H1 (cell line): ENCODE measurements around the gene CLN6. TPM values are rescaled to one million over a fixed set of nuclear protein-coding genes. Genes with fewer than 3 reads are reported as not detected.

ENCODE experiments used
- CTCF ChIA-PET: fragments of 300-600 bp; sonication (Branson Sonifier 250); formaldehyde crosslinking; loops from one replicate; lab custom pipeline; 2021; ENCODE audit not compliant: partially characterized antibody; lab: Charles Lee
- POLR2A ChIA-PET: fragments of 300-600 bp; sonication (Branson Sonifier 250); formaldehyde crosslinking; loops from one replicate; lab custom pipeline; 2021; ENCODE audit warnings: inconsistent platforms; ENCODE audit not compliant: partially characterized antibody; lab: Charles Lee
- DNase-seq, 2 experiments: peaks; one replicate each; pipeline versions ENCODE4 v3.0.0 to v3.0.0-alpha.2; 2010 to 2022; ENCODE audit warnings: low spot score in 2 of 2, low read depth in 1 of 2, mixed read lengths in 1 of 2
- FAIRE-seq: peaks from 2 replicates; lab custom pipeline; 2011; peaks lifted over from hg19 to GRCh38; lab: Jason Lieb, UNC
- H2AFZ ChIP-seq: 2 replicates; pipeline ENCODE4 v1.8.1; 2012; ENCODE audit warnings: low read length, inconsistent platforms
- H2AK5ac ChIP-seq: 2 replicates; pipeline ENCODE4 v1.6.1; 2013; ENCODE audit warnings: low read depth, low read length
- H2BK120ac ChIP-seq: replicated peaks from 2 replicates; pipeline ENCODE3; 2013; ENCODE audit warnings: low read depth, low read length, inconsistent platforms
- H2BK12ac ChIP-seq: 2 replicates; pipeline ENCODE4 v1.6.1; 2013; ENCODE audit warnings: low read depth, low read length
- H2BK15ac ChIP-seq: 2 replicates; pipeline ENCODE4 v1.6.1; 2013; ENCODE audit warnings: low read length
- H2BK20ac ChIP-seq: 2 replicates; pipeline ENCODE4 v1.6.1; 2013; ENCODE audit warnings: low read length
- H2BK5ac ChIP-seq: 2 replicates; pipeline ENCODE4 v1.6.1; 2013; ENCODE audit warnings: low read depth, low read length
- H3K14ac ChIP-seq: 2 replicates; pipeline ENCODE4 v1.6.1; 2013; ENCODE audit warnings: inconsistent platforms; ENCODE audit not compliant: insufficient read length
- H3K18ac ChIP-seq: 2 replicates; pipeline ENCODE4 v1.6.1; 2013; ENCODE audit warnings: low read length; ENCODE audit errors: extremely low read depth
- H3K23ac ChIP-seq: 2 replicates; pipeline ENCODE4 v1.6.1; 2013; ENCODE audit warnings: inconsistent platforms; ENCODE audit not compliant: insufficient read length
- H3K23me2 ChIP-seq: 2 replicates; pipeline ENCODE4 v1.6.1; 2013; ENCODE audit warnings: low read depth, low read length
- H3K27ac ChIP-seq: 2 replicates; pipeline ENCODE4 v1.6.1; 2011; ENCODE audit warnings: low read depth, low read length, inconsistent platforms
- H3K27me3 ChIP-seq, 4 experiments: replicated peaks in 1 of 4; 1 replicate in 1 of 4; 2 replicates in 3 of 4; pipeline versions ENCODE4 v1.6.1 to v1.8.1; 2011 to 2013; ENCODE audit warnings: low read length in 3 of 4, mild to moderate bottlenecking in 3 of 4, inconsistent platforms in 2 of 4, mixed read lengths in 2 of 4, moderate library complexity in 1 of 4; ENCODE audit not compliant: control insufficient read depth in 3 of 4, insufficient read depth in 3 of 4; ENCODE audit errors: extremely low read depth in 1 of 4
- H3K36me3 ChIP-seq, 4 experiments: 2 replicates each; pipeline versions ENCODE4 v1.6.1 to v1.8.1; 2011 to 2013; ENCODE audit warnings: mild to moderate bottlenecking in 4 of 4, low read length in 3 of 4, moderate library complexity in 2 of 4, control low read depth in 1 of 4, inconsistent platforms in 1 of 4; ENCODE audit not compliant: insufficient read depth in 4 of 4, control insufficient read depth in 2 of 4
- H3K4ac ChIP-seq: replicated peaks from 2 replicates; pipeline ENCODE3; 2013; ENCODE audit warnings: low read length, low read depth, mixed read lengths, inconsistent platforms; ENCODE audit not compliant: insufficient read length
- H3K4me1 ChIP-seq, 4 experiments: replicated peaks in 1 of 4; 1 replicate in 1 of 4; 2 replicates in 3 of 4; pipeline versions ENCODE4 v1.6.1 to v1.8.1; 2011 to 2013; ENCODE audit warnings: low read length in 3 of 4, inconsistent platforms in 2 of 4, mixed read lengths in 1 of 4; ENCODE audit not compliant: insufficient read depth in 4 of 4, control insufficient read depth in 3 of 4
- H3K4me2 ChIP-seq, 2 experiments: 2 replicates each; pipeline versions ENCODE4 v1.6.1 to v1.8.1; 2011 to 2013; ENCODE audit warnings: low read depth in 2 of 2, low read length in 2 of 2, control low read depth in 1 of 2, inconsistent platforms in 1 of 2, mild to moderate bottlenecking in 1 of 2; ENCODE audit not compliant: insufficient read depth in 1 of 2
- H3K4me3 ChIP-seq, 4 experiments: fragments of 200-600, 300-600 bp in 1 of 4; sonication (generic), shearing (Covaris generic), sonication (Bioruptor Twin) in 1 of 4; 2 replicates each; pipeline versions ENCODE4 v1.5.1 to v1.8.1; 2011 to 2016; ENCODE audit warnings: low read length in 4 of 4, low read depth in 3 of 4, control low read depth in 2 of 4, inconsistent platforms in 2 of 4, mild to moderate bottlenecking in 2 of 4, mixed read lengths in 1 of 4, moderate library complexity in 1 of 4; ENCODE audit not compliant: insufficient read depth in 2 of 4; ENCODE audit errors: extremely low read depth in 1 of 4
- H3K56ac ChIP-seq: replicated peaks from 2 replicates; pipeline ENCODE3; 2013; ENCODE audit warnings: low read depth, mild to moderate bottlenecking, mixed read lengths, low read length, inconsistent platforms; ENCODE audit not compliant: insufficient read length
- H3K79me1 ChIP-seq: 2 replicates; pipeline ENCODE4 v1.6.1; 2013; ENCODE audit warnings: low read depth, low read length, control low read depth
- H3K79me2 ChIP-seq, 2 experiments: 2 replicates each; pipeline versions ENCODE4 v1.6.1 to v1.8.1; 2012 to 2013; ENCODE audit warnings: low read length in 2 of 2, mild to moderate bottlenecking in 2 of 2, inconsistent platforms in 1 of 2; ENCODE audit not compliant: insufficient read depth in 2 of 2, control insufficient read depth in 1 of 2
- H3K9ac ChIP-seq, 4 experiments: replicated peaks in 1 of 4; 1 replicate in 1 of 4; 2 replicates in 3 of 4; pipeline versions ENCODE4 v1.6.1 to v1.8.1; 2011 to 2013; ENCODE audit warnings: low read depth in 3 of 4, low read length in 3 of 4, control low read depth in 2 of 4, mild to moderate bottlenecking in 2 of 4, moderate library complexity in 2 of 4, inconsistent platforms in 1 of 4; ENCODE audit errors: extremely low read depth in 1 of 4
- H3K9me3 ChIP-seq, 2 experiments: 2 replicates each; pipeline versions ENCODE4 v1.6.1 to v1.8.1; 2012 to 2013; ENCODE audit warnings: mild to moderate bottlenecking in 2 of 2, moderate library complexity in 2 of 2, control low read depth in 1 of 2, inconsistent platforms in 1 of 2, low read depth in 1 of 2, low read length in 1 of 2, mixed read lengths in 1 of 2; ENCODE audit not compliant: insufficient read depth in 2 of 2
- H4K20me1 ChIP-seq, 2 experiments: replicated peaks in 1 of 2; 2 replicates each; pipeline versions ENCODE3 to v1.8.1; 2011 to 2013; ENCODE audit warnings: inconsistent platforms in 2 of 2, low read length in 2 of 2, mild to moderate bottlenecking in 1 of 2; ENCODE audit not compliant: insufficient read depth in 2 of 2, control insufficient read depth in 1 of 2
- H4K5ac ChIP-seq: 2 replicates; pipeline ENCODE4 v1.6.1; 2013; ENCODE audit warnings: low read length, low read depth, mixed read lengths, inconsistent platforms; ENCODE audit not compliant: insufficient read length
- H4K8ac ChIP-seq: 2 replicates; pipeline ENCODE4 v1.8.0; 2013; ENCODE audit warnings: mild to moderate bottlenecking, moderate library complexity, low read length, inconsistent platforms; ENCODE audit not compliant: insufficient read depth; ENCODE audit errors: extremely low read depth
- H4K91ac ChIP-seq: replicated peaks from 2 replicates; pipeline ENCODE3; 2013; ENCODE audit warnings: low read length, mixed read lengths, inconsistent platforms; ENCODE audit not compliant: insufficient read length
- BACH1 ChIP-seq: IDR thresholded peaks from 2 replicates; pipeline ENCODE4 v1.6.1; 2012; ENCODE audit warnings: low read length, improper control_type of control experiment
- BCL11A ChIP-seq, 2 experiments: IDR thresholded peaks; one replicate each; pipeline ENCODE4 v1.6.1; 2011; ENCODE audit warnings: low read depth in 2 of 2, low read length in 2 of 2, mild to moderate bottlenecking in 2 of 2
- HDAC2 ChIP-seq, 2 experiments: fragments of 300-600 bp in 1 of 2; sonication (generic) in 1 of 2; IDR thresholded peaks; 2 replicates each; pipeline ENCODE4 v1.6.1; 2011 to 2012; ENCODE audit warnings: low read depth in 2 of 2, low read length in 2 of 2, mild to moderate bottlenecking in 2 of 2, moderate library complexity in 2 of 2, borderline replicate concordance in 1 of 2, inconsistent platforms in 1 of 2
- KDM1A ChIP-seq: fragments of 200-600, 300-600 bp; sonication (generic); IDR thresholded peaks from 2 replicates; pipeline ENCODE4 v1.7.1; 2016; ENCODE audit warnings: mild to moderate bottlenecking, low read length, borderline replicate concordance
- POLR2AphosphoS5 ChIP-seq: IDR thresholded peaks from 2 replicates; pipeline ENCODE4 v1.6.1; 2011; ENCODE audit warnings: low read depth, low read length
- TAF1 ChIP-seq: IDR thresholded peaks from 2 replicates; pipeline ENCODE4 v1.6.1; 2011; ENCODE audit warnings: mild to moderate bottlenecking, low read depth, low read length
- WGBS, 2 experiments: shearing (Covaris generic) in 1 of 2; methylation state at CpG; one replicate each; pipeline versions ENCODE4 v1.1.6 to v1.1.7; 2013 to 2015; ENCODE audit warnings: low lambda C conversion rate in 2 of 2, mixed read lengths in 2 of 2, inconsistent platforms in 1 of 2, low coverage in 1 of 2, missing lambda C conversion rate in 1 of 2; ENCODE audit not compliant: insufficient replicate concordance in 2 of 2, insufficient coverage in 1 of 2, insufficient read length in 1 of 2; ENCODE audit errors: extremely low coverage in 1 of 2, missing lambda C conversion rate in 1 of 2; 5-methylcytosine and 5-hydroxymethylcytosine counted together
- polyA plus RNA-seq, 7 experiments: library from polyadenylated mRNA; depleted of rRNA in 3 of 7; stranded (reverse) in 5 of 7; unstranded in 2 of 7; fragments of >200 nt in 5 of 7; fragments of 200-250 nt in 2 of 7; gene quantifications; 1 replicate in 5 of 7; 2 replicates in 1 of 7; 4 replicates in 1 of 7; pipeline versions ENCODE4 v1.2.1 to v1.2.3, GENCODE V29; 2011 to 2013; ENCODE audit warnings: missing spikeins in 2 of 7, mixed read lengths in 2 of 7
- total RNA-seq: library from RNA; stranded (reverse); fragmentation: NEBNext Ultra II Directional; extraction: Animal tissue kit (Norgen Biotek cat#: 25700); gene quantifications from 2 replicates; pipeline ENCODE4 v1.2.1, GENCODE V29; 2021

Gene CLN6
- total and polyA plus RNA-seq, 2 of the 8 experiments (the other 6 are each of a cell fraction or from before 2014, with no cell fraction given), result 60.0 to 137 TPM

GRCh38 chr15:68261980-68262379, 32.5 kb upstream of the CLN6 start:
- no peak overlapping the region for H3K9ac ChIP-seq
- H3K79me2 ChIP-seq, result no peaks in the 10 kb centered on the region
- H3K27me3 ChIP-seq, result no peaks in the 10 kb centered on the region
- ChIA-PET POLR2A (interaction anchor here (5.8 kb wide), 1 partner anchor 15 kb away, joined by 50 read pairs; the partner anchor contains the start of gene FEM1B), CTCF (interaction anchor here (0.8 to 1.4 kb wide), 3 partner anchors 9 to 47 kb away, joined by 3 to 6 read pairs (median 3); no protein-coding TSS in a partner anchor)
- WGBS, 2 experiments, result 96% methylated on average over 3 of the region's 3 CpGs; no CpG with 5 or more reads in 1 of the 2 experiments
- H3K4me2 ChIP-seq, result no peak overlapping the region
- H3K79me1 ChIP-seq, result no peaks in the 10 kb centered on the region
- no peak overlapping the region for H4K8ac ChIP-seq
- TF ChIP-seq TAF1, result no peak
- TF ChIP-seq BACH1, result no peak
- no peak for TF ChIP-seq HDAC2 (IDR thresholded peaks at IDR 0.05; ENCODE audit: borderline replicate concordance in 1 of 2, low read depth in 2 of 2, low read length in 2 of 2)
- TF ChIP-seq POLR2AphosphoS5, result no peak
- peak; percentile 34; the same call in 1 of the 2 replicates for TF ChIP-seq KDM1A
- no peak for TF ChIP-seq BCL11A (IDR thresholded peaks at IDR 0.05; ENCODE audit: low read depth in 2 of 2, low read length in 2 of 2)
- H3K27ac ChIP-seq, result no peak overlapping the region
- H3K4me3 ChIP-seq, result no peak overlapping the region
- no peak overlapping the region for H2BK15ac ChIP-seq
- no peaks in the 10 kb centered on the region for H3K36me3 ChIP-seq
- peak overlapping the region; percentile 84; the same call in 1 of the 2 replicates for H2BK20ac ChIP-seq
- FAIRE-seq (no peak), DNase-seq (no peak)
- no peak overlapping the region for H2AFZ ChIP-seq
- H3K23me2 ChIP-seq, result no peaks in the 10 kb centered on the region; the same call in 1 of the 2 replicates
- no peak overlapping the region for H4K91ac ChIP-seq
- no peak overlapping the region for H2AK5ac ChIP-seq
- no peak overlapping the region for H3K56ac ChIP-seq
- no peak overlapping the region for H3K18ac ChIP-seq
- H3K23ac ChIP-seq, result no peak overlapping the region
- no peak overlapping the region for H4K5ac ChIP-seq
- peaks cover 3 to 22% (median 13%) of the 10 kb centered on the region in 4 experiments; a peak in 5 of 7 replicates for H3K4me1 ChIP-seq
- no peak overlapping the region for H3K14ac ChIP-seq
- no peak overlapping the region for H2BK12ac ChIP-seq
- H2BK5ac ChIP-seq, result no peak overlapping the region
- no peaks in the 10 kb centered on the region for H4K20me1 ChIP-seq
- H3K4ac ChIP-seq, result no peak overlapping the region
- H3K9me3 ChIP-seq, result no peaks in the 10 kb centered on the region; a peak in 1 of 4 replicates
- H2BK120ac ChIP-seq, result no peak overlapping the region
